Hematopoietic multipotent progenitor cell treated with erythropoietin and hydrocortisone succinate and interleukin-3 and kit ligand, for 4 days (in vitro differentiated cells): Measurements from ENCODE around the gene GMPPB.
"Not testable (repeated sequence)": the region's sequence is repeated elsewhere in the genome, so short reads cannot be mapped to it uniquely, and the experiment has no call there.

Experiments used
- DNase-seq: peaks from one replicate; pipeline ENCODE4 v3.0.0-alpha.2; 2015

GMPPB gene

GRCh38 chr3:49689046-49689907 is 34.5 kb downstream of the GMPPB start, which contains the start of the genes MST1 and RNF123:
TSS of gene MST1 (minus strand) at chr3:49689474. CDS start at chr3:49688691, 783 bp downstream.
TSS of gene RNF123 (plus strand) at chr3:49689557. CDS start at chr3:49691166, 1,609 bp downstream.
- DNase-seq: peak; percentile 95

- peak; percentile 27 for DNase-seq
These were observed 35.3 kb downstream of the GMPPB start for GRCh38 chr3:49688338-49689045.

- not testable (repeated sequence) for DNase-seq
These were observed 36.3 kb downstream of the GMPPB start for GRCh38 chr3:49687424-49687795.

- peak; percentile 92 for DNase-seq
These were observed 36.9 kb downstream of the GMPPB start for GRCh38 chr3:49686769-49687423.

GRCh38 chr3:49686346-49686745 is 37.4 kb downstream of the GMPPB start:
- DNase-seq: peak; percentile 65

- DNase-seq: not testable (repeated sequence)
These were observed 37.9 kb downstream of the GMPPB start for GRCh38 chr3:49685846-49686245.

- DNase-seq: not testable (repeated sequence)
These were observed 38.6 kb downstream of the GMPPB start for GRCh38 chr3:49685103-49685502.

GRCh38 chr3:49684453-49684852 is 39.3 kb downstream of the GMPPB start:
- DNase-seq: peak; percentile 30

- DNase-seq: no peak
These were observed 40.6 kb downstream of the GMPPB start for GRCh38 chr3:49683162-49683561.

- no peak for DNase-seq
These were observed 42.2 kb downstream of the GMPPB start for GRCh38 chr3:49681543-49681942.

- DNase-seq: no peak
These were observed 42.6 kb downstream of the GMPPB start for GRCh38 chr3:49681232-49681522.

- DNase-seq: no peak
These were observed 43.1 kb downstream of the GMPPB start for GRCh38 chr3:49680493-49681231.

GRCh38 chr3:49675912-49676311 is 47.8 kb downstream of the GMPPB start:
- DNase-seq: no peak

- DNase-seq: no peak
These were observed 49.2 kb downstream of the GMPPB start for GRCh38 chr3:49674497-49674983.

- peak; percentile 100 for DNase-seq
These were observed 49.8 kb downstream of the GMPPB start, which contains the start of gene APEH for GRCh38 chr3:49673715-49674496. TSS of gene APEH (plus strand) at chr3:49674351. CDS start at chr3:49674402, 51 bp downstream.

GRCh38 chr3:49673121-49673714 is 50.5 kb downstream of the GMPPB start:
- DNase-seq: peak; percentile 92

- DNase-seq: peak; percentile 87
These were observed 52.2 kb downstream of the GMPPB start for GRCh38 chr3:49671291-49672288.

- DNase-seq: no peak
These were observed 52.8 kb downstream of the GMPPB start for GRCh38 chr3:49670940-49671290.
